Measurements from ENCODE around the gene EIF3M.
"Not testable (repeated sequence)": the region's sequence is repeated elsewhere in the genome, so short reads cannot be mapped to it uniquely, and the experiment has no call there.

EIF3M gene

DNA sequence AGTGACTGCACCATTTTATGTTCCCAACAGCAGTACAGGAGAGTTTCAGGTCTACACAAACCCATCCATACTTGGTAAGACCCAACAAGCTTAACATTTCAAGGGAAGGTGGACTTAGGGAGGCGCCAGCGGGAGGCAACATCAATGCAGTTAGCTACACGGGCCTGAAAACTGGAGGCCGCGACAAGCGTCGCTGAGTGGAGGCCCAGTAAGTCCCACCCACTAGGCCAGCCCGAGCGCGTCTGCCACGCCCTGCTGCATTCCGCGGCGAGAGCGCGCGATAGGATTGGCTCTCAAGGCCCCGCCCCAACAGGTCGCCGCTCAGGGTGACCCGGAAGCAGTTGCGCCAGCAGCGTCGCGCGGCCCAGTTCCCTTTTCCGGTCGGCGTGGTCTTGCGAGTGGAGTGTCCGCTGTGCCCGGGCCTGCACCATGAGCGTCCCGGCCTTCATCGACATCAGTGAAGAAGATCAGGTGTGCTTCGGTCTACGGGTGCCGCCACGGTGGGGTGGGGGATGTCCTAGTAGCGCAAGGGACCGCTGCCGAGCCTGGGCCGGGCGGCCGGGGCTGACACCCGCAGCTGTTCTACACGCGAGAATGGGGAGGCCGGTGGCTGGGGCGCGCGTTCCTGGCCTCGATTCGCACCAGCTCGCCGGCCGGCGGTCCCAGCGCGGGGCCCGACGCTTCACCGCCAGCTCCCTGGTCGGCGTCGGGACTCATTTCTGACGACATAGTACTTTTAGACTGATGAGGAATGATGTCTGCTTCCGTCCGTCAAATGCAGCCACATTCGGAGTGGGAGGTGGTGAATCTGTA lies at the start of gene EIF3M:
Gene EIF3M, plus strand, starts transcription at position 373 of the 813 bp plus-strand sequence. Its CDS starts 57 bp downstream, at position 430.
- DNase-seq (ENCODE audit: low spot score) = peak; percentile 75

DNA sequence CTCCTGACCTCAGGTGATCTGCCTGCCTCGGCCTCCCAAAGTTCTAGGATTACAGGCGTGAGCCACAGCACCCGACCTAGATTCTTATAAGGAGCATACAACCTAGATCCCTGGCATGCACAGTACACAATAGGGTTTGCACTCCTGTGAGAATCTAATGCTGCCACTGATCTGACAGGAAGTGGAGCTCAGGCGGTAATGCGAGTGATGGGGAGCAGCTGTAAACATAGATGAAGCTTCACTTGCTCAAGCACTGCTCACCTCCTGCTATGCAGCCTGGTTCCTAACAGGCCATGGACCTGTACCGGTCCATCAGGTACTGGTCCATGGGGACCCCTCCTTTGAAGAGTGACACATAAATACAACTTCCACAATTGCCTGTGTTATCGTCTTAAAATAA lies 44.8 kb upstream of the EIF3M start:
- DNase-seq (ENCODE audit: low spot score) = no peak

DNA sequence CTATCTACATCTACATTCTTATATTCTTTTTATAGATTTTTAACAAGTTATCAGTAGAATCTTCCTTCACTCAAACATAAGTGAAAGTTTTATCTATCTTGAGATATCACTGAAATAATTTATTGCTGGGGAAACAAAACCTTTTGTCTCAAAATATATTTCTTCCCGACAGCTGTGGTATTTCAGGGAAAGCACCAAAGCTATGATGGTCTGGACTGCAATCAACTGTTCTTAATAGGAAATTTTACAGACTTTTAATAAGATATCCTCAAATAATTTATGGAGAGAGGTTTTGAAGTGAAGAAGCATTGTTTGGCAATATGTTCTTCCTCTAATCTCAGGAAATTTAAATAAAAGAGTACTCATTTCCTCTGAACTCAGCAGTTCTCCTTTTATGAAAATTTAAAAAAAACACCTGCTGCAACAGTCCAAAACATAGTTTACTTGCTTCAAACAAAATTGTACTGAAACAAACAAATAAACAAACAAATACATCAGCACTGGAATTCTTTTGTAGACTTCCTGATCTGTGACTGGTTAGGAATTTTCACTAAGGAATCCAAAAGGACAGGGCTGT lies 33.9 kb upstream of the EIF3M start:
- DNase-seq (ENCODE audit: low spot score) = no peak

DNA sequence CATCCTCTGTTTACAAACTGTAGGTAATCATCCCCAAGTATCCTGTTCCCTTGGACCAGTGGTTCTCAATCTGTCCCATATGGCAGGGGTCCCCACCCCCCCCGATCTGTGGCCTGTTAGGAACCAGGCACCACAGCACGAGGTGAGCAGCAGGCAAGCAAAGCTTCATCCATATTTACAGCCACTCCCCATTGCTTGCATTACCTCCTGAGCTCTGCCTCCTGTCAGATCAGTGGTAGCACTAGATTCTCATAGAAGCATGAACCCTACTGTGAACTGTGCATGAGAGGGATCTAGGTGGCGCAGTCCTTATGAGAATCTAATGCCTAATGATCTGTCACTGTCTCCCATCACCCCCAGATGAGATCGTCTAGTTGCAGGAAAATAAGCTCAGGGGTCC lies 33.4 kb upstream of the EIF3M start:
- no peak for DNase-seq (ENCODE audit: low spot score)

DNA sequence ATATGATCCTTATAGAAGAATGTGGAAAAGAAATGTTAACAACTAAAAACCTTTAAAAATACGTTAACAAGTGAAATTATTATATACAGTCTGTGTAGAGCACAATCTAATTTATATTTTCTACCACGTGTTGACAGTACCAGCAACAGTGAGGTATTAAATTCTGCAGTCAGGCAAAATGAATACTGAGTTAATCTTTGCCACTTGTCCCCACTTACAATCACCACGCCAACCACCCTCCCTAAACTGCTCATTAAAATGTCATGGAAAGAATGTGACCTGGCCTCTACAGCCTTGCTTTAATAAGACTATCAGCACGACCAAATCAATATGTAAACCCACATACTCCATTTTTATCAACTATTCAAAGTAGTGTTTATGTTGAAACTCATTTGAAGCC lies 28.5 kb upstream of the EIF3M start:
- no peak for DNase-seq (ENCODE audit: low spot score)

DNA sequence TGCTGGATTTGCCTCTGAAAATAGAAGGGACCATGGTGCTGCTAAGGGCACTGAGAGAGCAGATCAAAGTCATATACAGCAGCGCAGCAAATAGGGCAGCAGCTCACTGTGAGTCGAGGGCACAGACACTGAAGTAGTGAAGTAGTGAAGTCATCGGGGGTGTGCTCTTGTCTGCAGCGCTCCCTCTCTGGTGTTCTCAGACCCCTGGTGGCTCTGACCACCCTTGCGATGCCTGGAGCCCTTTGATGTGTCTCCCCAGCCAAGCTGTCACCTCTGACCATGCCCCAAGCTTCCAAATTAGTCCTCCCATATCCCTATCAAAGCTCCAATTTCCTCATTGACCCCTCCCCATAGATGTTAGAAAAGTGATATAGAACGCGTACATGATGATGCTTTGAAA lies 27.7 kb upstream of the EIF3M start:
- no peak for DNase-seq (ENCODE audit: low spot score)

DNA sequence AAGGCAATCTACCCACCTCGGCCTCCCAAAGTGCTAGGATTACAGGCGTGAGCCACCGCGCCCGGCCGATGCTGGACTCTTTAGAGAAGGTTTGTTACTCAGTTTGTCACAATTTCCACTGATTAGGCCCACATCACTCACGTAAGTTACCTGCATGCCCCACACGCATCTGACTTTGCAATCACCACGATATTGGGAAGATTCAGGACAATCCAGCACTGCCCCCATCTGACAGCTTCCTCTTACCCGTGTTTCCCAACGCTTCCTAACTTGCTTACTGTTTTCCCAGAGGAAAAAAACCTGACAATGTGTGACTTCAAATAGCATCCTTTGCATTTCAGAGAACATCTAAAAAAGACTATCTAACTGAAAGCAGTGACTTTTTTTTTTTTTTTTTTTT lies 21.8 kb upstream of the EIF3M start:
- DNase-seq (ENCODE audit: low spot score) = no peak

DNA sequence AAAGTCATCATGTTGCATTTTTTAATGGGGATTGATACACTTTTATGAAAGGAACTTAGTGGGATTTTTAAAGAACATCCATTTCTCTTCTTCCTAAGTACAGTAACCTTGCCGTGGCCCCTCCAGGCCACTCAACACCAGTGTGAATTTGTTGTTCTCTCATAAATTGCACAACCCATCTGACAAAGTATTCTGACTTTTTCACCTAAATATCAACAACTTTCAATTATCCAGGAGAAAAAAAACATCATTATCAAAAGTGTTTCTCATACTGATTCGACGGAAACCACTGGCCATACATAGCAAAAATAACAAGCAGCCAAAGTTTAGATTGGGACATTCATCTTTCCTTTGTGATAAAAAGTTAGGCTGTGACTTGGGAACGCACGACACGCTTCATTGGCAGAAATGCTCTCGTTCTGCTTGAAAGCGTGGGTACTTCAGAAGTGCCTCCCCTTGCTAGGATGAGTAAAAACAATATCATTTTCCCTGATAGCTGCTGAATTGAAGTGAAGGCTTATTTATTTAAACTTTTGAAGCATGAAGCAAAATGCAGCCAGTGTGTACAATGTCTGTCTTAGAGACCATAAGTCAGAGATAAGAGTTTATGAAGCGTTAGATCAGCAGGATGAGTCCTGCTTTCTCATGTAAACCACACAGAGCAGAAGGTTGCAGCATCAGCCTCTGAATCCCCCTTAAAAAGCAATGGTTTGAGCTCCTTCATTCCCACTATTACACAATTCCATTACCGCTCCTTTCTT lies 20.6 kb upstream of the EIF3M start:
- no peak for DNase-seq (ENCODE audit: low spot score)

DNA sequence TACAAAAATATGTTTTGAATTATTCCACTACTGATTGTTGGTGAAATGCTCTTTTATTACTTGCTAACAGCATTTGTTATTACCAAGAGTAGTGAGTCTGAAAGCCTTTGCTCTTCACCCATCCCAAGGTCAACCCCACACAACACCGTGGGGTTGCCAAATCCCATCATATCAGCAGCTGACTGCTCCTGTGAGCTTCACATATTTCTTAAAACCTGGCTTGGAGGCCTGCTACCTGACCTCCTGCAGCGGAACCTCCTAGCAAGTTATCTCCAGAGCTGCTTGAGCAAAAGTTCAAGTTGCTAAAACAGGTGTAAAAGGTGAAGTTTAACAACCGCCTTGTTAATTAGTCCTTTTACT lies 20.1 kb upstream of the EIF3M start:
- DNase-seq (ENCODE audit: low spot score) = no peak

DNA sequence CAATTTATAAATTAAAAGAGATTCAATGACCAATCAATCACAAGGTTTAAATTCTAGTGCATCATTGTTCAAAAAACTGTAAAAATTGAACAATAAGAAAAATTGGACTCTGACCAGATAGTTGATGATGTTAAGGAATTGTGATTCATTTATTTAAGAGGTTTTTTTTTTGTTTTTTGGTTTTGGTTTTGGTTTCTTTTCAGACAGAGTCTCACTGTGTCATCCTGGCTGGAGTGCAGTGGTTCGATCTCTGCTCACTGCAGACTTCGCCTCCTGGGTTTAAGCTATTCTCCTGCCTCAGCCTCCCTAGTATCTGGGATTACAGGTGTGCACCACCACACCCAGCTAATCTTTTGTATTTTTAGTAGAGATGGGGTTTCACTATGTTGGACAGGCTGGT lies 17.1 kb upstream of the EIF3M start:
- no peak for DNase-seq (ENCODE audit: low spot score)

DNA sequence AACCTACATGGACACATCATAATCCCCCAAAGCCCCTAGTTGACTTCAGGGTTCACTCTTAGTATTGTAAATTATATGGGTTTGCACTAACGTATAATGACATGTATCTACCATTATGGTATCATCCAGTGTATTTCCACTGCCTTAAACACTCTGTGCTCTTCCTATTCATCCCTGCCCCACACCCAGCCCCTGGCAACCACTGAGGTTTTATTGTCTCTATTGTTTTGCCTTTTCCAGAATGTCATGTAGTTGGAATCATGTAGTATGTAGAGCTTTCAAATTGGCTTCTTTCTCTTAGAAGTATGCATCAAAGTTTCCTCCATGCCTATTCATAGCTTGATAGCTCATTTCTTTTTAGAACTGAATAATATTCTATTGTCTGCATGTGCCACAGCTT lies 16.5 kb upstream of the EIF3M start:
- no peak for DNase-seq (ENCODE audit: low spot score)

DNA sequence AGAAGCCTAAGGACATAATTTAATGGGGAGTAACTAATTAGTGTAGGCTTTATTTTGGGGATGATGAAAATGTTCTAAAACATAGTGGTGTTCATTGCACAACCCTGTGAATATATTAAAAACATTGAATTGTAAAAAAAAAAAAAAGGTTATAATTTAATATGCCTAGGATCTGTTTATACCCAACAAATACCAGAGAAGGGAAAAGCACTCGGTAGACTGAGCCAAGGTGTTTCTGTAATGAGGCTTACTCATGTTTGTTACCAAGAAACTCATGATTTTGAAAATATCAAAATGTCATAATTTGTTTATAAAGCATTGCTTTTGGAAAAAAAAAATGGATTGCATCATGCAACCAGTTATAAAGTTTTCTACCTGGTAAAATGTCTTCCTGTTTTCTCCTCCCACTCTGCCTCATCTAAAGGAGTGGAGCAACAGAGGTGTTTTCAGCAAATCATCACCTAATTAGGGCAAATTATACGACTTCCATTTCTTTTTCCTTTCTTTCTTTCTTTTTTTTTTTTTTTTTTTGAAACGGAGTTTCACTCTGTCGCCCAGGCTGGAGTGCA lies 14.2 kb upstream of the EIF3M start:
- no peak for DNase-seq (ENCODE audit: low spot score)

DNA sequence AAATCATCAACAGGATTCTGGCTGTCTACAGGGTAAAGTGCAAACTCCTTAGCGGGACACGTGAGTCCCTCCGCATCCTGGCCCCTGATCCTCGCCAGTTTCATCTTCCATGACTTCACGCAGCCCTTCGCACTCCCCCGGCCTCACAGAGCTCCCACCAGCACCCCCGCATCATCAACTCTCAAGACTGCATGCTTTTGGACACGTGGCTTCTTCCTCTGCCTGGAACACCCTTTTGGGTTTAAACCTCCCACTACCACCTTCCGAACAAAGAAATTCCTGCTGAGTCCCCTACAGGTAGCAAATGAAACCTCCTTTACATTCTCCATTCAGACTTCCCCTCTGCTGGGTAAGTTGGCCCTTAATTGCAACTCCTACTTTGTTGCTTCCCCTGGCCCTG lies 12.6 kb upstream of the EIF3M start:
- DNase-seq (ENCODE audit: low spot score) = no peak

DNA sequence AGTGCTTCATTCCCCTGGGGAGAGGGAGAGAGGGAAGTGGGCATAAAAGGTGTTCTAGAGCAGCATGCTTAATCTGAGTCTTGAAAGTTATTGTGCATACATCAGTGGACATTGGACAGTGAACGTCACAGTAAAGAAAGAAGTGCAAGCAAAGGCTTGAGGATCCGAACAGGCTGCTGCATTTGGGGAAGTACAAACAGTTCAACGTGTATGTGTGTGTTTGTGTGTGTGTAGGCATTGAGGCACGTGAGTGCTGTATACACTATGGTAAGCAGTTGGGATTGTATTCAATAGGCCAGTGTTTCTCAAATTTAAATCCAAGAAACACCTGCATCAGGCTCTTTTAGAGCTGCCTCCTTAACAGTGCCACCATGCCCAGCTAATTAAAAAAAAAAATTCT lies 10.4 kb upstream of the EIF3M start:
- no peak for DNase-seq (ENCODE audit: low spot score)

DNA sequence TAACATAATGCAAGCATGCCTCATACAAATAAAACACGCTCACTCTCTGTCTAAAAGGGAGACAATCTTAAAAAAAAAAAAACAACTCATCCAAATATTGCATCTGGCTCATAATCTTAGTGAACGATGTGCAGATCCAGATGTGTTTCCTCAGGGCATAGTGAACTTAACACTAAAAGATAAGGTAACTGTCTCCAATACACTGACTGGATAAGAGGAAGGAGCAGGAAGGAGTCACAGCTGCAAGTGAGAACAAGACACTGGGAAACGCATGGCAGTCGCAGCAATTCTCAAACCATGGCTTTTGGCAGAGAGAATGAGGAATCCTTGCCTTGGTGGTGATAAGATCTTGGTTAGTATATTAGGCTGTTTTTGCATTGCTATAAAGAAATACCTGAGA lies 9.2 kb upstream of the EIF3M start:
- no peak for DNase-seq (ENCODE audit: low spot score)

DNA sequence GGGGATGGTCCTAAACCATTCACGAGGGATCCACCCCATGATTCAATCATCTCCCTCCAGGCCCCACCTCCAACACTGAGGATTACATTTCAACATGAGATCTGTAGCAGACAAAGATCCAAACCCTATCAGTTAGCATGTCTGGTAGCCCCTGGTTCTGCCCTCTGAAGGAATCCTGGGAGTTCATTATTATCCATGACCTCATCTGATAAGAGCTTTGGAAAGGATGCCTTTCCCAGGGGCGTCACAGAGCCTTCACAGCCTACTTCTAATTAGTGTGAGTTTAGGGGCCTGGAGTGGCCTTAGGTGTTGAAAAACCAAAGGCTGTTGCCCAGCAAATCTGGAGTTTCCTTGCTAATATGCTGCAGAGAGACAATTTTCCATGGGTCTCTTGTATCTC lies 8.6 kb upstream of the EIF3M start:
- DNase-seq (ENCODE audit: low spot score) = no peak

DNA sequence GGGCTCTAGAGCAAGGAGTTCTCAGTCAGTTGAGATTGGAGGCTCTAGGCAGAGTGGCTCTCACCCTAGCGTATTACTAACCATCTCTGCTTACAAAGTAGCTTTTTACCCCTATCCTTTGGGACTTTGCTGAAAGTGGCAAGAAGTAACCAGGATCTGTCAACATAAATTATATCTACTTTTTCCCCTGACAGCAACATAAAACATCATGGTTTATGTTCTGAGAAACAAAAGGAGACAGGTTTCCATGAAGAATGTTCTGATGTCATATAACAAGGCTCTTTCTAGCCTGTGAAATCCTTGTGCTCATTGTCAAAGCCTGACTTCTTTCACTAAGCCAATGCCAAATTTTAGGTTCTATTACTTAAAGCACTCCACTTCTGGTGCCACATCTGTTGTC lies 7.2 kb upstream of the EIF3M start:
- no peak for DNase-seq (ENCODE audit: low spot score)

DNA sequence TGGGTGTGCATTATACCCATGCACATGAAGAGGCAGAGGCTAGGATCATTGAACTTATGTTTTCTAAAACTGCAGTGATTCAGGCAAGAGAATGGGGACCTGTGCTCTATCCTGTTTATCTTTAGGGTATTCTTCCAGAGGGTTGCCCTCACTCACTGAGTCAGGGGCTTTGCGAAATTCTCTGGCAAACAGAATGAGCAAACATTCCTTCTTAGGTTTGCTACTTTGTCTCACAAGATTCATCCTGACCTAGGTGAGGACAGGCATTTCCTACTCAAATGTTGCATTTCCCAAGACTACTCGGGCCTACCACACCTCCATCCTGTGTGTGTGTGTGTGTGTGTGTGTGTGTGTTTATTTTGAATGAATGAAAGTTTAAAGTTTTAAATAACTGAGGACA lies 2.7 kb upstream of the EIF3M start:
- no peak for DNase-seq (ENCODE audit: low spot score)

DNA sequence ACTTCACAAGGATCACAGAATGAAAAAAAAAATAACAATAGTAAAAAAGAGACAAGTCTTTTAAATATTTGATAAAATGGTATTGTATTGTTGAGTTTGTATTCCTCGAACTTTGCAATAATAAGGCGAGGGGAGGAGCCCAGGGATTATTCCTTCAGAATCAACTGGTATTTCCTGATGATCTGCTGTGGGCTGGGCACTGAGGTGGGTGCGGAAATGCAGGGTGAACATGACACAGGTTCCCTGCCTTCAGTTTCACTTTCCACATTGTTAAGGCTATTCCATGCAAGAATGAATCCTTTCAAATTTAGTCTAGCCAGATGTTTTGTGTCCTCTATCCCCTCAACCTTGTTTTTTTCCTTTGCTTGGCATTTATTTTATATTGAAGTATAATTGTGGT lies 2.1 kb upstream of the EIF3M start:
- DNase-seq (ENCODE audit: low spot score) = no peak

DNA sequence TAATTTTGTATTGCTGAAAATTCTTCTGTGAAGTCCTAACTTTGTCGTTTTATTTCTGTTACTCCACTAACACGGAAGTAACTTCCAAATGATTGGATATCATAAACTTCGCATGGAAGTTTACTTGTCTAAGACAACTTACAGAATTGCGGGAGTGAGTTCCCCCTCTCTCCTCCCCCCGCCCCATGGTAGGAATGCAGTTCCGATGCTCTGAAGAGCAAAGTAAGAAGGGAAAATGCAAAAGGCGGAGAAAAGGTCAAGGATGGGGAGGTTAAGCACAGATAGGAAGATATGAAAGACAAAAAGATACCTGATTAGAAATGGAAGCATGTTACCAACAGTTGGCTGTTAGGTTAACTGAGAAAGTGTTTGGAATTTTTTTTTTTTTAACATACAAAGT lies 1.3 kb downstream of the EIF3M start:
- no peak for DNase-seq (ENCODE audit: low spot score)

DNA sequence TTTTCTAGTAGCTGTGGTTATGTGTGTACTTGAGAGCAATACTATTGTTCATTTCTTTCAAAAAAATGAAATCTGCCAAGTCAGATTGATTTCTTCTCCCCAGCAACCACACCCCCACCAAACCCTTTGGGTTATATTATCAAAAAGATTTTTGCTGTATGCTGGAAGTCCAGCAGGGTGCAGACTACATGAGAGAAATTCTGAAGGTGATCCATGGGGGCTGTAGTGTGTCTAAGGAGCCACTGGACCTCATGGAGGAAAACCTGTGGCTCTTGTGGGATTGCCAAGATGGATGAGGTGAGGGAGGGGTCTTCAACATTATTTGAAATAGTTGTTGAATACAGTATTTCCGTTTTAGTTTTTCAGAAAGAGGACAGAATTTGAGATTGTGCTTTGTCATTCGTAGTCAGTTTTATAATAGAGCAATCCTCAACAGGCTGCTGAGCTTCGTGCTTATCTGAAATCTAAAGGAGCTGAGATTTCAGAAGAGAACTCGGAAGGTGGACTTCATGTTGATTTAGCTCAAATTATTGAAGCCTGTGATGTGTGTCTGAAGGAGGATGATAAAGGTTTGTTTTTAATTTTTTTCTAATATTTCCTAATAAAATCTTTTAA lies 3.1 kb downstream of the EIF3M start:
- DNase-seq (ENCODE audit: low spot score) = peak; percentile 12

DNA sequence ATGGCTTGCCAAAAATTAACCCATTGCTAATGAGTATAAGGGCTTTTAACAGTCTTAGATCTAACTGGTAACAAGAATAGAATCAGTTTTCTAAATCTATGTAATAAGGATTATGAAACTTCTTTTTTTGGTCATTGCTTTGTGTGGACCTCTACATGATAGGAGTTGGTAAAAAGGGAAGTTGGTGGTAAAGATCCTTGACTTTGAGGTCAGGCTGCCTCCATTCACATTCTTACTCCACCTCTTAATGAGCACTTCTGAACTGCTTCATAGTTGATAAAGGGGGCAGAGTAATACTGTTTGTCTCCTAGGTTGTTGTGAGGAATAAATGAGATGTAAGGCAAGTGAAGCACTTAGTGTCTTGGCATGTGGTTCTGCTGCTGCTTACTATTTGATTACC lies 10.6 kb downstream of the EIF3M start:
- DNase-seq (ENCODE audit: low spot score) = no peak

DNA sequence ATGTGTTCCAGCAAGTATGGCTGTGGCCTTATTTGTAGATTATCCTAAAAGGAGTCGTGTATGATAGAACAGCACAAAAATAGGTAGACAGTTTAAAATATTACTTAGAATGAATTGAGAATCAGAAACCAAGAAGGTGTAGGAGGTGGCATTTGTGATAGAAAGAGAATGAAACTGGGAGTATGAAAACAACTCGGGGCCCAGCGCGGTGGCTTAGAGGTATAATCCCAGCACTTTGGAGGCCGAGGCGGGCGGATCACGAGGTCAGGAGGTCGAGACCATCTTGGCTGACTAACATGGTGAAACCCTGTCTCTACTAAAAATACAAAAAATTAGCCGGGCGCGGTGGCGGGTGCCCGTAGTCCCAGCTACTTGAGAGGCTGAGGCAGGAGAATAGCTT lies 12.5 kb downstream of the EIF3M start:
- DNase-seq (ENCODE audit: low spot score) = not testable (repeated sequence)
